ENCODE data around the gene CORO1C.

Gene CORO1C

DNA sequence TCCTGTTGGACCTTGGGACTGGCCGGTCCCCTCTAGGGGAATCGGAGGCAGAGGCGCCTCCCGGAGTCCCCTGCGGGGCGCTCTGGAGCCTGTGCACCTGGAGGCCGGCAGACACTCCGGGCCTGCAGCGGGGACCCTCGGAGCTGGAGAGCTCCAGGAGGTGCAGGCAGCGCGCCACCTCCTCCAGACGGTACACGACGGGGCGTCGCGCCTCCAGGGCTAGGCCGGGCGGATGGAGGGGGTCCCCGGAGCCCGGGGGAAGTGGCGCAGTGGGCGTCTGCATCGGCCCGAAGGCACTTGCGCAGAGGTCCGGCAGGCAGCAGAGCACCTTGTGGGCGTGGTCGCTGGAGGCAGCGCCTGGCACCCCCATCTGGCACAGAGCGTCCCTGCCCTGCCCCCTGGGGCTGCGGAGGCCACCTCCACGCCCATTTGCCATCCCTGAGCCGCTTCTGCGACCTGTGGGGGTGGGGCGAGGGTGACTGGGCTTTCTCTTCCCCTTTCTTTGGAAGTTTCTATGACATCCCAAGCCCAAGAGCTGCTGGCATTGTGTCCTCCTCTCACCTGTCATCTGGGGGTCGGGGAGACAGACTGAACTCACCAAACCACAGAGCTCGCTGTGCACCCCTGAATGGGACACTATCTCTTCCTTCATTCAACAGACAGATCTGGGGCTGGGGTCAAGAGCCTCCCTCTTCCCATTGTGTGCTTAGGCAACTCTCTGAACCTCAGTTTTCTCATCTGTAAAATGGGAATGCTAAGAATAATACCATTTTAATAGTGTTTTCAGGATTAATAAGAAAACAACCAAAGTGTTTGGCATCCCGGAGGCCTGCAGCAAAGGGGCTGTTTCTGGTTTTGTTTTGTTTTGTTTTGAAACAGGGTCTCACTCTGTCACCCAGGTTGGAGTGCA lies 37.5 kb upstream of the CORO1C start:
- ATAC-seq (ENCODE audit: insufficient read depth, low read depth) (no peak), DNase-seq (no peak)
- Histone ChIP-seq H3K27ac (ENCODE audit: low read length) (no peak overlapping the region), H3K9ac (ENCODE audit: low read depth, low read length) (no peak overlapping the region), H3K9me3 (ENCODE audit: insufficient read depth, low read length, severe bottlenecking) (no peaks in the 10 kb centered on the region), H4K20me1 (ENCODE audit: insufficient read depth, low read length) (no peaks in the 10 kb centered on the region), H3K27me3 (ENCODE audit: insufficient read depth, low read length, poor library complexity) (no peaks in the 10 kb centered on the region), H3K79me2 (ENCODE audit: insufficient read depth, low read length) (no peaks in the 10 kb centered on the region), H3K4me3 (ENCODE audit: low read depth in 1 of 2, low read length in 2 of 2) (no peak overlapping the region), H3K36me3 (ENCODE audit: insufficient read depth, low read length) (no peaks in the 10 kb centered on the region), H3K4me2 (ENCODE audit: insufficient read depth, low read length) (no peak overlapping the region), H3K4me1 (ENCODE audit: insufficient read depth, low read length) (no peaks in the 10 kb centered on the region), H2AFZ (ENCODE audit: low read depth, low read length) (no peak overlapping the region)
- TF ChIP-seq, protein P1, sequence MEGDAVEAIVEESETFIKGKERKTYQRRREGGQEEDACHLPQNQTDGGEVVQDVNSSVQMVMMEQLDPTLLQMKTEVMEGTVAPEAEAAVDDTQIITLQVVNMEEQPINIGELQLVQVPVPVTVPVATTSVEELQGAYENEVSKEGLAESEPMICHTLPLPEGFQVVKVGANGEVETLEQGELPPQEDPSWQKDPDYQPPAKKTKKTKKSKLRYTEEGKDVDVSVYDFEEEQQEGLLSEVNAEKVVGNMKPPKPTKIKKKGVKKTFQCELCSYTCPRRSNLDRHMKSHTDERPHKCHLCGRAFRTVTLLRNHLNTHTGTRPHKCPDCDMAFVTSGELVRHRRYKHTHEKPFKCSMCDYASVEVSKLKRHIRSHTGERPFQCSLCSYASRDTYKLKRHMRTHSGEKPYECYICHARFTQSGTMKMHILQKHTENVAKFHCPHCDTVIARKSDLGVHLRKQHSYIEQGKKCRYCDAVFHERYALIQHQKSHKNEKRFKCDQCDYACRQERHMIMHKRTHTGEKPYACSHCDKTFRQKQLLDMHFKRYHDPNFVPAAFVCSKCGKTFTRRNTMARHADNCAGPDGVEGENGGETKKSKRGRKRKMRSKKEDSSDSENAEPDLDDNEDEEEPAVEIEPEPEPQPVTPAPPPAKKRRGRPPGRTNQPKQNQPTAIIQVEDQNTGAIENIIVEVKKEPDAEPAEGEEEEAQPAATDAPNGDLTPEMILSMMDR (IDR thresholded peaks at IDR 0.05; ENCODE audit: borderline replicate concordance, extremely low read depth, low read length, poor library complexity, severe bottlenecking) = no peak
- no peak for TF ChIP-seq EZH2 (IDR thresholded peaks at IDR 0.05; ENCODE audit: borderline replicate concordance, low read depth, low read length, severe bottlenecking)

DNA sequence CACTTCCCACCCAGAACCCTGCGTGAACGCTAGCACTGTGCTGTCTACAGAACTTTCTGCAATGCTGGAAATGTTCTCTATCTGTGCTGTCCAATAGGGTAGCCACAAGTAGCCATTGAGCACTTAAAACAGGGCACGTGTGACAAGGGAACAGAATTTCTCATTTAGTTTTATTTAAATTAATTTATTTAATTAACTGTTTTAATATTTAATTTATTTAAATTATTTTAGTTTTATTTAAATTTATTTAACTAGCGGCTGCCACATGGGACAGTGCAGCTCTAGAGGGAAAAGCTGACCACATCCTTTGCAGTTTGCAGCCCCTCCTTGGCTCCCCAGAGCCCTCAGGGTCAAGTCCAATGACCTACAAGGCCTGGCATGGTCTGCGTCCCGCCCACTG lies 35.0 kb upstream of the CORO1C start:
- H3K79me2 ChIP-seq (ENCODE audit: insufficient read depth, low read length) = no peaks in the 10 kb centered on the region
- no peaks in the 10 kb centered on the region for H3K4me1 ChIP-seq (ENCODE audit: insufficient read depth, low read length)
- H3K9ac ChIP-seq (ENCODE audit: low read depth, low read length) = no peak overlapping the region
- no peak overlapping the region for H3K4me3 ChIP-seq (ENCODE audit: low read depth in 1 of 2, low read length in 2 of 2)
- ATAC-seq (ENCODE audit: insufficient read depth, low read depth) = no peak
- H3K9me3 ChIP-seq (ENCODE audit: insufficient read depth, low read length, severe bottlenecking) = no peaks in the 10 kb centered on the region
- no peak for DNase-seq
- no peaks in the 10 kb centered on the region for H4K20me1 ChIP-seq (ENCODE audit: insufficient read depth, low read length)
- H3K27me3 ChIP-seq (ENCODE audit: insufficient read depth, low read length, poor library complexity) = no peaks in the 10 kb centered on the region
- H2AFZ ChIP-seq (ENCODE audit: low read depth, low read length) = no peak overlapping the region
- no peaks in the 10 kb centered on the region for H3K36me3 ChIP-seq (ENCODE audit: insufficient read depth, low read length)
- TF ChIP-seq, protein P1 (IDR thresholded peaks at IDR 0.05; ENCODE audit: borderline replicate concordance, extremely low read depth, low read length, poor library complexity, severe bottlenecking) = no peak
- TF ChIP-seq EZH2 (IDR thresholded peaks at IDR 0.05; ENCODE audit: borderline replicate concordance, low read depth, low read length, severe bottlenecking) = no peak
- H3K27ac ChIP-seq (ENCODE audit: low read length) = no peak overlapping the region
- no peak overlapping the region for H3K4me2 ChIP-seq (ENCODE audit: insufficient read depth, low read length)

DNA sequence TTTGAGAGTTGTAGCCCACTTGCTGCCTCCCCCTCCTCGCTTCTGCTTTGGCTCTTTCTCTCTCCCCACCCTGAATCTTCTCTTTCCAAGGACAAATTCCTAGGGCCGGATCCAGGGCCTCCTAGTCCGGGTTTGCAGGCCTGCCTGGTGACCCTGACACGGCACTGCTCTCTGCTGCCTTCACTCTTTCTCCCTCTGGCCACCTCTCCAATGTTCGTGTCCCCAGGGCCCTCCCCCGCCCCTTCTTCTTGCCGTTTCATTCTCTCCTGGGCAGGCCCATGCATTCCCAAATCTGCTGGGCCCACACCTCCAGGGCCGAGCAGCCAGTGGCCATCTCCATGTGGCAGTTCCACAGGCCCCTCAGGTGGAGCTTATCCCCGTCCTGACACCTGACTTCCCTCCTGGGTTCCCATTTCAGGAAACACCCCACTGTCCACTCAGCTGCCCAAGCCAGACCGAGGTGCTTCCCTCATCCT lies 34.0 kb upstream of the CORO1C start:
- Histone ChIP-seq H3K9me3 (ENCODE audit: insufficient read depth, low read length, severe bottlenecking) (no peaks in the 10 kb centered on the region), H3K36me3 (ENCODE audit: insufficient read depth, low read length) (no peaks in the 10 kb centered on the region), H3K79me2 (ENCODE audit: insufficient read depth, low read length) (no peaks in the 10 kb centered on the region), H3K27me3 (ENCODE audit: insufficient read depth, low read length, poor library complexity) (no peaks in the 10 kb centered on the region), H4K20me1 (ENCODE audit: insufficient read depth, low read length) (no peaks in the 10 kb centered on the region), H3K4me1 (ENCODE audit: insufficient read depth, low read length) (no peaks in the 10 kb centered on the region), H2AFZ (ENCODE audit: low read depth, low read length) (no peak overlapping the region), H3K4me2 (ENCODE audit: insufficient read depth, low read length) (no peak overlapping the region), H3K4me3 (ENCODE audit: low read depth in 1 of 2, low read length in 2 of 2) (no peak overlapping the region), H3K27ac (ENCODE audit: low read length) (no peak overlapping the region), H3K9ac (ENCODE audit: low read depth, low read length) (no peak overlapping the region)
- TF ChIP-seq, protein P1 (IDR thresholded peaks at IDR 0.05; ENCODE audit: borderline replicate concordance, extremely low read depth, low read length, poor library complexity, severe bottlenecking) = no peak
- TF ChIP-seq EZH2 (IDR thresholded peaks at IDR 0.05; ENCODE audit: borderline replicate concordance, low read depth, low read length, severe bottlenecking) = no peak
- DNase-seq (no peak), ATAC-seq (ENCODE audit: insufficient read depth, low read depth) (no peak)

Data from DND-41 (cell line).